WTC11 (cell line): Measurements from ENCODE around the gene KCNH6.

Experiments
- GTF2I ChIP-seq: fragments of 250-450 bp; sonication (Bioruptor Pico); conservative IDR thresholded peaks from 2 replicates; pipeline ENCODE4 v1.4.0; 2021; ENCODE audit warnings: mild to moderate bottlenecking
- NR1H2 ChIP-seq: sonication (generic); formaldehyde crosslinking; IDR thresholded peaks from 2 replicates; pipeline ENCODE4 v1.9.0; 2021; ENCODE audit warnings: mild to moderate bottlenecking, moderate library complexity, missing genetic modification reagents
- TF ChIP-seq, protein P1 (sequence below): fragments of 200-600 bp; IDR thresholded peaks from 2 replicates; pipeline ENCODE4 v1.8.0; 2022; ENCODE audit warnings: antibody characterized with exemption
- TF ChIP-seq, protein P2 (sequence below): sonication (generic); formaldehyde crosslinking; conservative IDR thresholded peaks from 2 replicates; pipeline ENCODE4 v1.8.1; 2022; ENCODE audit warnings: mild to moderate bottlenecking, missing genetic modification reagents
- TF ChIP-seq, protein P3 (sequence below): sonication (generic); formaldehyde crosslinking; IDR thresholded peaks from 2 replicates; pipeline ENCODE4 v1.8.0; 2022; ENCODE audit warnings: mild to moderate bottlenecking, missing genetic modification reagents
- TF ChIP-seq, protein P4 (sequence below): sonication (generic); formaldehyde crosslinking; IDR thresholded peaks from 2 replicates; pipeline ENCODE4 v1.8.0; 2022; ENCODE audit warnings: mild to moderate bottlenecking, missing genetic modification reagents

DNA sequence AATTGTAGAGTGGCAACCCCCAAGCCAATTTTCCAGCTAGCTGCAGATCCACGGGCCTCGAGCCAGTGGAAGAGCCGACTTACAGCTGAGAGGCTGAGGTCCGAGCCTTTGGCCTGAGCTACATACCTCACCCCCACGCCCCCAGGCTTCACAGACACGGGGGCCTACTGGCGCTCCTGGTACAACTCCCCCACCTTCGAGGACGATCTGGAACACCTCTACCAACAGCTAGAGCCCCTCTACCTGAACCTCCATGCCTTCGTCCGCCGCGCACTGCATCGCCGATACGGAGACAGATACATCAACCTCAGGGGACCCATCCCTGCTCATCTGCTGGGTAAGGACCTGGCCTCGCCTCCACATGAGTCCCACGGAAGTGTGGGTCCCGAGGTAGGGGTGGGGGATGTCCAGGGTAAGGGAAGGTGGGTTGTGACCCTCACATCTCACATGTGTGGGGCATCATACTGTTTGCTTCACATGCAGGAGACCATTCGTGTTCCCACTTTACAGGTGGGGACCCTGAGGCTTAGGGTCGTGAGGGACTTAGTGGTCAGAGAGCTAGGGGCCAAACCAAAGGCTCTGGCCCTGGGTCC, 42.9 kb upstream of the KCNH6 start:
- TF ChIP-seq, protein P1, sequence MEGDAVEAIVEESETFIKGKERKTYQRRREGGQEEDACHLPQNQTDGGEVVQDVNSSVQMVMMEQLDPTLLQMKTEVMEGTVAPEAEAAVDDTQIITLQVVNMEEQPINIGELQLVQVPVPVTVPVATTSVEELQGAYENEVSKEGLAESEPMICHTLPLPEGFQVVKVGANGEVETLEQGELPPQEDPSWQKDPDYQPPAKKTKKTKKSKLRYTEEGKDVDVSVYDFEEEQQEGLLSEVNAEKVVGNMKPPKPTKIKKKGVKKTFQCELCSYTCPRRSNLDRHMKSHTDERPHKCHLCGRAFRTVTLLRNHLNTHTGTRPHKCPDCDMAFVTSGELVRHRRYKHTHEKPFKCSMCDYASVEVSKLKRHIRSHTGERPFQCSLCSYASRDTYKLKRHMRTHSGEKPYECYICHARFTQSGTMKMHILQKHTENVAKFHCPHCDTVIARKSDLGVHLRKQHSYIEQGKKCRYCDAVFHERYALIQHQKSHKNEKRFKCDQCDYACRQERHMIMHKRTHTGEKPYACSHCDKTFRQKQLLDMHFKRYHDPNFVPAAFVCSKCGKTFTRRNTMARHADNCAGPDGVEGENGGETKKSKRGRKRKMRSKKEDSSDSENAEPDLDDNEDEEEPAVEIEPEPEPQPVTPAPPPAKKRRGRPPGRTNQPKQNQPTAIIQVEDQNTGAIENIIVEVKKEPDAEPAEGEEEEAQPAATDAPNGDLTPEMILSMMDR: no peak
- TF ChIP-seq, protein P2, sequence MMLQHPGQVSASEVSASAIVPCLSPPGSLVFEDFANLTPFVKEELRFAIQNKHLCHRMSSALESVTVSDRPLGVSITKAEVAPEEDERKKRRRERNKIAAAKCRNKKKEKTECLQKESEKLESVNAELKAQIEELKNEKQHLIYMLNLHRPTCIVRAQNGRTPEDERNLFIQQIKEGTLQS (CRISPR knock-in tag): no peak
- no peak for TF ChIP-seq GTF2I
- no peak for TF ChIP-seq NR1H2
- TF ChIP-seq, protein P3, sequence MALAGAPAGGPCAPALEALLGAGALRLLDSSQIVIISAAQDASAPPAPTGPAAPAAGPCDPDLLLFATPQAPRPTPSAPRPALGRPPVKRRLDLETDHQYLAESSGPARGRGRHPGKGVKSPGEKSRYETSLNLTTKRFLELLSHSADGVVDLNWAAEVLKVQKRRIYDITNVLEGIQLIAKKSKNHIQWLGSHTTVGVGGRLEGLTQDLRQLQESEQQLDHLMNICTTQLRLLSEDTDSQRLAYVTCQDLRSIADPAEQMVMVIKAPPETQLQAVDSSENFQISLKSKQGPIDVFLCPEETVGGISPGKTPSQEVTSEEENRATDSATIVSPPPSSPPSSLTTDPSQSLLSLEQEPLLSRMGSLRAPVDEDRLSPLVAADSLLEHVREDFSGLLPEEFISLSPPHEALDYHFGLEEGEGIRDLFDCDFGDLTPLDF (CRISPR knock-in tag): no peak
- TF ChIP-seq, protein P4, sequence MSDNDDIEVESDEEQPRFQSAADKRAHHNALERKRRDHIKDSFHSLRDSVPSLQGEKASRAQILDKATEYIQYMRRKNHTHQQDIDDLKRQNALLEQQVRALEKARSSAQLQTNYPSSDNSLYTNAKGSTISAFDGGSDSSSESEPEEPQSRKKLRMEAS (CRISPR knock-in tag): no peak
